ENCODE data around the gene FCHSD2.
A peak's percentile ranks its signal among the peaks of the same experiment; 100 is the strongest.
"Not testable (repeated sequence)": the region's sequence is repeated elsewhere in the genome, so short reads cannot be mapped to it uniquely, and the experiment has no call there.

Gene FCHSD2

DNA sequence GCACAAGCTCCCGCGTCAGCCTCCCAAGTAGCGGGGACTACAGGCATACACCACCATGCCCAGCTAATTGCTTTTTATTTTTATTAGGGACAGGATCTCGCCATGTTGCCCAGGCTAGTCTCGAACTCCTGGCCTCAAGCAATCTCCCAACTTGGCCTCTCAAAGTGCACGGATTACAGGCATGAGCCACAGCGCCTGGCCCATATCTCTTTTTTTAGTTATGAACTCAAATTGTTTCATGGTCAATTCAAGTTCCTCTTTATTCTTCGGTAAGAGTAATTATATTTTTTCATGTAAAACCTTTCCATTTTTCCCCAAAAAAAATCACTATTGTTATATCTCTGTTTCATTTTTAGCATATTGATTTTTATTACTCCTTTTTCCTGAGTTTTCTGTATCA is 25.5 kb downstream of the FCHSD2 start:
- DNase-seq = no peak

DNA sequence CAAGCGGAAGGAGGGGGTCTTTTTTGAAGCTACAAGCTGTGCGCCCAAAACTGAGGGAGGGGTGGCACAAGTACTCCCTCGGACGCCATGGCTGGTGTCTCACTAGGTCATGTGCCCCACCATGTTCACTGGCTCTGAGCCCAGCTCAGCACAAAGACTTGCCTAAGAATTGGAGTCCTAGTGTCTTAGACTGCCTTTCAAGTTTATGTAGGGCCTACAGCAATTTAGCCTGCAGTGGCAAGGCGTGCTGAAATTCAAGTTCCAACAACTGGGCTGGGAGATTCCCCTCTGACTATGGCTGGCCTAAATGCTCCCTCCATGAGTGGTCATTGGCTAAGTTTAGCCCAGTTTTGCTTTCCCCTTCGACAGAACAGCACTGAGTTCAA is 27.3 kb downstream of the FCHSD2 start:
- DNase-seq = no peak

DNA sequence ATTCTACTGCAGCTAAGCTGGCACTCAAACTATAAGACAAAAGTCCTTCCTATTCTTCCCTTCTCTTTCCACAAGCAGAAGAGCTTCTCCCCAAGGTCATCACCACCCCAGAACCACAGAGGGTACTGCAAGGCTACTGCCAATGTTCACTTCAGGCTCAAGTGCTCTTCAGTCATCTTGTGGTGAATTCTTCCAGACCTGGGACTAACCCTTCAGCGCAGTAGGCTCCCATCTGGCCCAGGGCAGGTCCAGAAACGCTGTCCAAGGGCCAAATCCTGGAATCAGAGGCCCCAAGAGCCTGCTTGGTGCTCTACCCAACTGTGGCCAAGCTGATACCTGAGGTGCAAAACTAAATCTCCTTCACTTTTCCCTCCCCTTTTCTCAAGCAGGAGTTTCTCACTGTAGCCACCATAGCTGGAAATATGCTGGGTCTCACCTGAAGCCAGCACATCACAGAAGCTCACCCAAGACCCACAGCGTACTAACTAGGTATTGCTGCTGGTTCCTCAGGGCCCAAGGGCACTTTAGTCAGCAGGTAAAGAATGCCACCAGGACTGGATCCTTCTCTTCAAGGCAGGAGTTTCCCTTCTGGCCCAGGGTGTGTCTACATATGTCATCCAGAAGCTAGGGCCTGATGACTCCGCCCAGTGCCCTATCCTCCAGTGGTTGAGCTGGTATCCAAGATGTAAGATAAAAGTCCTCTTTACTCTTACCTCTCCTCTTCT is 27.8 kb downstream of the FCHSD2 start:
- no peak for DNase-seq

GRCh38 chr11:73113426-73113825 is 28.7 kb downstream of the FCHSD2 start:
- DNase-seq = no peak

- no peak for DNase-seq
Measured at GRCh38 chr11:73107597-73107996, 34.5 kb downstream of the FCHSD2 start.

GRCh38 chr11:73106347-73106746 is 35.8 kb downstream of the FCHSD2 start:
- no peak for DNase-seq

GRCh38 chr11:73100578-73100977 is 41.5 kb downstream of the FCHSD2 start:
- no peak for DNase-seq

- no peak for DNase-seq
Measured at GRCh38 chr11:73099512-73100266, 42.4 kb downstream of the FCHSD2 start.

DNA sequence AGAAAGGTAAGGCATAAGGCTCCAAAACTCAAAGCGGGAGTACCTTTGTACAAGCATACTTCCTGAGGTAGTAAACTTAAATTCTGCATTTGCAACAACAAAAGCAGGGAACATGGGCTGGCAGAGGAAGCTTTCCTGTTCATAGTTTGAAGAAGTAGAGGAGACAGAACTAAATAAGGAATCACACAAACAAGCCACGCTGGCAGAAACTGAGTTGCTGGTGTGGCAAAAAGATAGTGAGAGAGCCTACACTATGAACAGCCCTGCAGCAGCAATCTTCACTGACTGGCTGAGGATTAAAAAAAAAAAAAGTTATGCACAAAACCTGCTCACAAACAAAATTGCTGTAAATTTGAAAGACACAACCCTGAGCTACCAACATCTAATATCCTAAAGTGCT is 46.5 kb downstream of the FCHSD2 start:
- no peak for DNase-seq

GRCh38 chr11:73091521-73092305 is 50.4 kb downstream of the FCHSD2 start:
- DNase-seq = no peak

DNA sequence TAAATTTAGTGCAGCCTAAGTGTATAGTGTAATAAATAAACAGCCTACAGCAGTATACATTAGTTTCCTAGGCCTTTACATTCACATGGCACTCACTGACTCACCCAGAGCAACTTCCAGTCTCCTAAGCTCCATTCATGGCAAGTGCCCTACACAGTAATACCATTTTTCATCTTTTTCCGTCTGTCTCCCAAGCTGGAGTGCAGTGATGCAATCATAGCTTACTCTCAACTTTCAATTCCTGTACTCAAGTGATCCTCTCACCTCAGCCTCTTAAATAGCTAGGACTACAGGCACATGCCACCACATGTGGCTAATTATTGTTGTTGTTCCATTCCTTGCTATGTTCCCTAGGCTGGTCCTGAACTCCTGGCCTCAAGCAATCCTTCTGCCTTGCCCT is 54.4 kb downstream of the FCHSD2 start:
- DNase-seq = no peak

DNA sequence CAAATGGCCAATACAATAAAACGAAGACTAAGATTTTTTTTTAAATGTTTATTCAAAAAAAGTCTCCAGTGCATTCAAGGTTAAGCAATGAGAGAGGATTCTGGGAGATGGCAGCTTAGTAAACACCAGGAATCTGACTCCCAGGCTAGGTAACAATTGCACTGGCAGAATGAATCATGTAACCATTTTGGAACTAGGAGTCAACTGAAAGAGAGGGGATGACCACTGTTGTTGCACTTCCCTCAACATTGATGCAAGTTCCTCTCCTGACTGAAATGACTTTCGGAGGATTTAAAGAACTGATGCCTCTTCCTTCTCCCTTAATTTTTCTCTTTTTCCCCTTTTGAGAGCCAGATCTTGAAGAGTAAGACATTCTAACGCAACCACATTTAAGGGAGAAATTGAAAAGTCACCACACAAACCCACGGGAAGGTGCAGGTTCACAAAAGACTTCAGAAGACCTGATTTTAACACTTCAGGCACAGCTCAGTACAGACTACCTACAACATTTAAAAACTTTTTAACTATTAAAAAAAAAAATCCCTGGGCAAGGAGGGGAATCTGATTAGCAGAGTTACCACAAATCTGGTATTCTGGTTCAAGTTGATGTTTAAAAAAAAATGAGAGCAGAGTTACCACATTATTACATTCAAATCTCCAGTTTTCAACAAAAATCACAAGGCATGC is 56.8 kb downstream of the FCHSD2 start:
- DNase-seq = no peak

- DNase-seq = no peak
Measured at GRCh38 chr11:73078631-73079030, 63.5 kb downstream of the FCHSD2 start.

- no peak for DNase-seq
Measured at GRCh38 chr11:73077454-73077853, 64.7 kb downstream of the FCHSD2 start.

- DNase-seq = no peak
Measured at GRCh38 chr11:73074319-73074718, 67.8 kb downstream of the FCHSD2 start.

- DNase-seq = peak in 1 of 2 donors; percentile 8
Measured at GRCh38 chr11:73072935-73073481, 69.1 kb downstream of the FCHSD2 start.

GRCh38 chr11:73070653-73071052 is 71.5 kb downstream of the FCHSD2 start:
- DNase-seq = no peak

DNA sequence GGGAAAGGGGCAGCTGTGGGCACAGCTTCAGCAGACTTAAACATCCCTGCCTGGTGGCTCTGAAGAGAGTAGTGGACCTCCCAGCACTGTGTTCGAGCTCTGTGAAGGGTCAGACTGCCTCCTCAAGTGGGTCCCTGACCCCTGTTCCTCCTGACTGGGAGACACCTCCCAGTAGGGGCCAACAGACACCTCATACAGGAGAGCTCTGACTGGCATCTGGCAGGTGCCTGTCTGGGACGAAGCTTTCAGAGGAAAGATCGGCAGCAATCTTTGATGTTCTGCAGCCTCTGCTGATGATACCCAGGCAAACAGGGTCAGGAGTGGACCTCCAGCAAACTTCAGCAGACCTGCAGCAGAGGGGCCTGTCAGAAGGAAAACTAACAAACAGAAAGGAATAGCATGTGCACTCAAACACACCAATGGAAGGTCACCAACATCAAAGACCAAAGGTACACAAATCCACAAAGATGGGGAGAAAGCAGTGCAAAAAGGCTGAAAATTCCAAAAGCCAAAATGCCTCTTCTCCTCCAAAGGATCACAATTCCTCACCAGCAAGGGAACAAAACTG is 80.2 kb downstream of the FCHSD2 start:
- DNase-seq = not testable (repeated sequence)

GRCh38 chr11:73061434-73061833 is 80.7 kb downstream of the FCHSD2 start:
- DNase-seq = not testable (repeated sequence)

- no peak for DNase-seq
Measured at GRCh38 chr11:73059915-73060314, 82.2 kb downstream of the FCHSD2 start.

- DNase-seq = no peak
Measured at GRCh38 chr11:73058989-73059674, 83.0 kb downstream of the FCHSD2 start.
